K562 (cell line): ENCODE measurements around the gene PLS1. TPM values are rescaled to one million over a fixed set of nuclear protein-coding genes. Genes with fewer than 3 reads are reported as not detected.

Experiments used
- ELF2 ChIP-seq: fragments of 250-450 bp; sonication (Bioruptor Pico); IDR thresholded peaks from 2 replicates; pipeline ENCODE4 v1.5.0; 2021; ENCODE audit warnings: mild to moderate bottlenecking
- ERF ChIP-seq: fragments of 450-650 bp; formaldehyde crosslinking; IDR thresholded peaks from 2 replicates; pipeline ENCODE4 v1.4.0; 2020; ENCODE audit warnings: mild to moderate bottlenecking, mixed read lengths
- HMGXB4 ChIP-seq: sonication (generic); formaldehyde crosslinking; IDR thresholded peaks from 2 replicates; pipeline ENCODE4 v1.8.1; 2023; ENCODE audit warnings: mild to moderate bottlenecking, missing genetic modification reagents
- HNRNPL ChIP-seq: fragments of 200-400 bp; formaldehyde crosslinking; IDR thresholded peaks from 2 replicates; pipeline ENCODE4 v1.6.1; 2017; ENCODE audit warnings: low read depth, mild to moderate bottlenecking, low read length
- KAT2B ChIP-seq: IDR thresholded peaks from one replicate; pipeline ENCODE4 v1.6.1; 2012; ENCODE audit warnings: low read depth, mild to moderate bottlenecking, control low read depth, inconsistent platforms, low read length, moderate library complexity
- KDM2B ChIP-seq: fragments of 250-450 bp; sonication (Bioruptor Pico); IDR thresholded peaks from 2 replicates; pipeline ENCODE4 v1.8.0; 2021; ENCODE audit warnings: mild to moderate bottlenecking, moderate library complexity
- NR3C1 ChIP-seq: sonication (generic); formaldehyde crosslinking; IDR thresholded peaks from 2 replicates; pipeline ENCODE4 v1.8.1; 2022; ENCODE audit warnings: missing genetic modification reagents
- NRF1 ChIP-seq, 2 experiments: fragments of 450-650 bp; IDR thresholded peaks in 1 of 2; conservative IDR thresholded peaks in 1 of 2; 2 replicates each; pipeline ENCODE4 v1.6.1; 2014; ENCODE audit warnings: mild to moderate bottlenecking in 2 of 2
- RHOXF2B ChIP-seq: fragments of 250-450 bp; sonication (Bioruptor Pico); conservative IDR thresholded peaks from 2 replicates; pipeline ENCODE4 v1.5.1; 2021
- ZKSCAN1 ChIP-seq: fragments of 150-350 bp; IDR thresholded peaks from 2 replicates; pipeline ENCODE4 v1.6.1; 2016; ENCODE audit warnings: low read depth, low read length
- ZNF174 ChIP-seq: fragments of 250-450 bp; sonication (Bioruptor Pico); IDR thresholded peaks from 2 replicates; pipeline ENCODE4 v1.4.0; 2020; ENCODE audit warnings: mild to moderate bottlenecking
- ZNF175 ChIP-seq: fragments of 200-800 bp; sonication (Bioruptor generic); IDR thresholded peaks from 2 replicates; pipeline ENCODE4 v1.6.1; 2016; ENCODE audit warnings: low read depth, mild to moderate bottlenecking, missing genetic modification characterization, missing compliant biosample characterization
- polyA plus RNA-seq, 8 experiments: library from polyadenylated mRNA; depleted of rRNA in 4 of 8; stranded (reverse) in 5 of 8; unstranded in 3 of 8; fragments of >200 nt; fragmentation: Nextera tagmentation in 2 of 8; fragmentation: Illumina TruSeq in 1 of 8; extraction: Ambion mirVana in 2 of 8; extraction: Trizol in 1 of 8; gene quantifications; 2 replicates each; pipeline versions ENCODE4 v1.2.1 to v1.2.3, GENCODE V29; 2011 to 2014; ENCODE audit warnings: inconsistent platforms in 1 of 8, missing spikeins in 1 of 8
- total RNA-seq, 7 experiments: library from RNA; depleted of rRNA in 6 of 7; stranded (reverse); fragments of >200 nt in 6 of 7; fragmentation: Illumina TruSeq in 2 of 7; extraction: Trizol in 2 of 7; gene quantifications; 2 replicates each; pipeline versions ENCODE4 v1.2.1 to v1.2.3, GENCODE V29; 2011 to 2021; ENCODE audit warnings: low replicate concordance in 1 of 7
- TF ChIP-seq, protein P1 (sequence below): fragments of 200-800 bp; sonication (Bioruptor generic); IDR thresholded peaks from 2 replicates; pipeline ENCODE4 v1.6.1; 2017; ENCODE audit warnings: missing genetic modification characterization, missing compliant biosample characterization
- TF ChIP-seq, protein P2 (sequence below), 2 experiments: fragments of 450-650 bp; IDR thresholded peaks; 2 replicates each; pipeline ENCODE4 v1.6.1; 2018; ENCODE audit warnings: mild to moderate bottlenecking in 2 of 2, low read depth in 1 of 2; ENCODE audit not compliant: partially characterized antibody in 2 of 2
- TF ChIP-seq, protein P3 (sequence below): sonication (generic); formaldehyde crosslinking; IDR thresholded peaks from 2 replicates; pipeline ENCODE4 v1.8.0; 2022; ENCODE audit warnings: mild to moderate bottlenecking, low read depth, missing genetic modification reagents
- TF ChIP-seq, protein P4 (sequence below): fragments of 250-450 bp; sonication (Bioruptor Pico); IDR thresholded peaks from 2 replicates; pipeline ENCODE4 v1.4.0; 2020; ENCODE audit warnings: mild to moderate bottlenecking, moderate library complexity, borderline replicate concordance

The PLS1 gene
- total and polyA plus RNA-seq, 9 of the 15 experiments (the other 6 are each of a cell fraction or from before 2014, with no cell fraction given), result 6.1 to 21.3 (median 13.0) TPM

DNA sequence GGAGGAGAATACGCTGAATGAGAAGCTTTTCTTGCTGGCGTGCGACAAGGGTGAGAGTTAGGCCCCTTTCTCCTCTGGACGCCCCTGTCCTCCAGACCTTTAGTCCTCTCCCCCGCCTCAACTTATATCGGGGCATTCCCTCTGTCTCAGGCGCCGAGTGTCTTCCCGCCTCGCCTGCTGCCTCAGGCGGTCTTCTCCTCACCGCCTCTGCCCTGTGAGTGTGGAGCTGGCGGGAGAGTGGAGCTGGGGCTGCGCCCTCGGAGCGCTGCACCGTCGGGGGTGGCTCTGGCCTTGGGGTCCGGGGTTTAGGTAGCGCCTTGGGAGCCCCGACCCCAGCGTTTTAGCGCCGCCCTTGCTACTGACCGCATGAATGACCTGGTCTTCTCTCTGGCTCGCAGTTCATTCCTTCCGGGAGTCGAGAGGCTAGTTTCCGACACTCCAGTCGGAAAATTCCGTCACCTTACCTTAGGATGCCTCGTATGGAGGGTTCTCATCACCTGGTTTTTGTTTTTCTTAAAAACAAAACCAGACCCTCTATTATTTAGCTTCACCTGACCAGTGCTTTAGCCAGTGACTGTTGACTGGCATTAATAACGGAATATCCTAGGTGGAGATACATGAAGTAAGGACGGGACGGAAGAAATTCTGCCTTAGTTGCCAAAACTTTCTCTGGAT lies 128.6 kb downstream of the PLS1 start (continued):
- TF ChIP-seq HMGXB4 (CRISPR knock-in tag) (0 out of 2 replicates have a peak, but pooled peaks have one; percentile 23), ZKSCAN1 (no peak), HNRNPL (no peak), KAT2B (no peak), RHOXF2B (CRISPR knock-in tag) (no peak), KDM2B (CRISPR knock-in tag) (no peak), ELF2 (CRISPR knock-in tag) (no peak), NR3C1 (CRISPR knock-in tag) (no peak), ERF (CRISPR knock-in tag) (no peak), ZNF174 (no peak), ZNF175 (CRISPR knock-in tag) (no peak), NRF1 (conservative IDR thresholded peaks at IDR 0.05 in 1 of 2, IDR thresholded peaks at IDR 0.05 in 1 of 2) (no peak)
- TF ChIP-seq, protein P1, sequence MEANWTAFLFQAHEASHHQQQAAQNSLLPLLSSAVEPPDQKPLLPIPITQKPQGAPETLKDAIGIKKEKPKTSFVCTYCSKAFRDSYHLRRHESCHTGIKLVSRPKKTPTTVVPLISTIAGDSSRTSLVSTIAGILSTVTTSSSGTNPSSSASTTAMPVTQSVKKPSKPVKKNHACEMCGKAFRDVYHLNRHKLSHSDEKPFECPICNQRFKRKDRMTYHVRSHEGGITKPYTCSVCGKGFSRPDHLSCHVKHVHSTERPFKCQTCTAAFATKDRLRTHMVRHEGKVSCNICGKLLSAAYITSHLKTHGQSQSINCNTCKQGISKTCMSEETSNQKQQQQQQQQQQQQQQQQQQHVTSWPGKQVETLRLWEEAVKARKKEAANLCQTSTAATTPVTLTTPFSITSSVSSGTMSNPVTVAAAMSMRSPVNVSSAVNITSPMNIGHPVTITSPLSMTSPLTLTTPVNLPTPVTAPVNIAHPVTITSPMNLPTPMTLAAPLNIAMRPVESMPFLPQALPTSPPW (CRISPR knock-in tag), result no peak
- TF ChIP-seq, protein P2, sequence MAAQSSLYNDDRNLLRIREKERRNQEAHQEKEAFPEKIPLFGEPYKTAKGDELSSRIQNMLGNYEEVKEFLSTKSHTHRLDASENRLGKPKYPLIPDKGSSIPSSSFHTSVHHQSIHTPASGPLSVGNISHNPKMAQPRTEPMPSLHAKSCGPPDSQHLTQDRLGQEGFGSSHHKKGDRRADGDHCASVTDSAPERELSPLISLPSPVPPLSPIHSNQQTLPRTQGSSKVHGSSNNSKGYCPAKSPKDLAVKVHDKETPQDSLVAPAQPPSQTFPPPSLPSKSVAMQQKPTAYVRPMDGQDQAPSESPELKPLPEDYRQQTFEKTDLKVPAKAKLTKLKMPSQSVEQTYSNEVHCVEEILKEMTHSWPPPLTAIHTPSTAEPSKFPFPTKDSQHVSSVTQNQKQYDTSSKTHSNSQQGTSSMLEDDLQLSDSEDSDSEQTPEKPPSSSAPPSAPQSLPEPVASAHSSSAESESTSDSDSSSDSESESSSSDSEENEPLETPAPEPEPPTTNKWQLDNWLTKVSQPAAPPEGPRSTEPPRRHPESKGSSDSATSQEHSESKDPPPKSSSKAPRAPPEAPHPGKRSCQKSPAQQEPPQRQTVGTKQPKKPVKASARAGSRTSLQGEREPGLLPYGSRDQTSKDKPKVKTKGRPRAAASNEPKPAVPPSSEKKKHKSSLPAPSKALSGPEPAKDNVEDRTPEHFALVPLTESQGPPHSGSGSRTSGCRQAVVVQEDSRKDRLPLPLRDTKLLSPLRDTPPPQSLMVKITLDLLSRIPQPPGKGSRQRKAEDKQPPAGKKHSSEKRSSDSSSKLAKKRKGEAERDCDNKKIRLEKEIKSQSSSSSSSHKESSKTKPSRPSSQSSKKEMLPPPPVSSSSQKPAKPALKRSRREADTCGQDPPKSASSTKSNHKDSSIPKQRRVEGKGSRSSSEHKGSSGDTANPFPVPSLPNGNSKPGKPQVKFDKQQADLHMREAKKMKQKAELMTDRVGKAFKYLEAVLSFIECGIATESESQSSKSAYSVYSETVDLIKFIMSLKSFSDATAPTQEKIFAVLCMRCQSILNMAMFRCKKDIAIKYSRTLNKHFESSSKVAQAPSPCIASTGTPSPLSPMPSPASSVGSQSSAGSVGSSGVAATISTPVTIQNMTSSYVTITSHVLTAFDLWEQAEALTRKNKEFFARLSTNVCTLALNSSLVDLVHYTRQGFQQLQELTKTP (IDR thresholded peaks at IDR 0.05; ENCODE audit: low read depth in 1 of 2, partially characterized antibody in 2 of 2), result no peak
- TF ChIP-seq, protein P3, sequence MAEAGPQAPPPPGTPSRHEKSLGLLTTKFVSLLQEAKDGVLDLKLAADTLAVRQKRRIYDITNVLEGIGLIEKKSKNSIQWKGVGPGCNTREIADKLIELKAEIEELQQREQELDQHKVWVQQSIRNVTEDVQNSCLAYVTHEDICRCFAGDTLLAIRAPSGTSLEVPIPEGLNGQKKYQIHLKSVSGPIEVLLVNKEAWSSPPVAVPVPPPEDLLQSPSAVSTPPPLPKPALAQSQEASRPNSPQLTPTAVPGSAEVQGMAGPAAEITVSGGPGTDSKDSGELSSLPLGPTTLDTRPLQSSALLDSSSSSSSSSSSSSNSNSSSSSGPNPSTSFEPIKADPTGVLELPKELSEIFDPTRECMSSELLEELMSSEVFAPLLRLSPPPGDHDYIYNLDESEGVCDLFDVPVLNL (CRISPR knock-in tag), result no peak
- TF ChIP-seq, protein P4, sequence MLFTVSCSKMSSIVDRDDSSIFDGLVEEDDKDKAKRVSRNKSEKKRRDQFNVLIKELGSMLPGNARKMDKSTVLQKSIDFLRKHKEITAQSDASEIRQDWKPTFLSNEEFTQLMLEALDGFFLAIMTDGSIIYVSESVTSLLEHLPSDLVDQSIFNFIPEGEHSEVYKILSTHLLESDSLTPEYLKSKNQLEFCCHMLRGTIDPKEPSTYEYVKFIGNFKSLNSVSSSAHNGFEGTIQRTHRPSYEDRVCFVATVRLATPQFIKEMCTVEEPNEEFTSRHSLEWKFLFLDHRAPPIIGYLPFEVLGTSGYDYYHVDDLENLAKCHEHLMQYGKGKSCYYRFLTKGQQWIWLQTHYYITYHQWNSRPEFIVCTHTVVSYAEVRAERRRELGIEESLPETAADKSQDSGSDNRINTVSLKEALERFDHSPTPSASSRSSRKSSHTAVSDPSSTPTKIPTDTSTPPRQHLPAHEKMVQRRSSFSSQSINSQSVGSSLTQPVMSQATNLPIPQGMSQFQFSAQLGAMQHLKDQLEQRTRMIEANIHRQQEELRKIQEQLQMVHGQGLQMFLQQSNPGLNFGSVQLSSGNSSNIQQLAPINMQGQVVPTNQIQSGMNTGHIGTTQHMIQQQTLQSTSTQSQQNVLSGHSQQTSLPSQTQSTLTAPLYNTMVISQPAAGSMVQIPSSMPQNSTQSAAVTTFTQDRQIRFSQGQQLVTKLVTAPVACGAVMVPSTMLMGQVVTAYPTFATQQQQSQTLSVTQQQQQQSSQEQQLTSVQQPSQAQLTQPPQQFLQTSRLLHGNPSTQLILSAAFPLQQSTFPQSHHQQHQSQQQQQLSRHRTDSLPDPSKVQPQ, result no peak
